Neural crest cell (in vitro differentiated cells): ENCODE data around the gene USP44. TPM values are rescaled to one million over a fixed set of nuclear protein-coding genes. Genes with fewer than 3 reads are reported as not detected.

Experiments used
- DNase-seq: peaks from one replicate; pipeline ENCODE4 v3.0.0; 2021; ENCODE audit warnings: low read depth, mixed read lengths, low spot score
- H3K27ac Mint-ChIP-seq: one replicate; pipeline ENCODE4 v1.8.0; 2021; ENCODE audit warnings: mild to moderate bottlenecking, mixed read lengths; ENCODE audit not compliant: unreplicated experiment
- H3K27me3 Mint-ChIP-seq: 2 replicates; pipeline ENCODE4 v1.8.0; 2021; ENCODE audit warnings: low read depth, mild to moderate bottlenecking, mixed read lengths
- H3K36me3 Mint-ChIP-seq: 2 replicates; pipeline ENCODE4 v1.8.0; 2021; ENCODE audit warnings: low read depth, mild to moderate bottlenecking, mixed read lengths
- H3K4me1 Mint-ChIP-seq: 2 replicates; pipeline ENCODE4 v1.8.0; 2021; ENCODE audit warnings: mixed read lengths
- H3K4me3 Mint-ChIP-seq: one replicate; pipeline ENCODE4 v1.8.0; 2021; ENCODE audit warnings: mild to moderate bottlenecking, mixed read lengths
- H3K9me3 Mint-ChIP-seq: 2 replicates; pipeline ENCODE4 v1.8.0; 2021; ENCODE audit warnings: mixed read lengths
- total RNA-seq: library from RNA; stranded (reverse); gene quantifications from 2 replicates; pipeline ENCODE4 v1.2.1, GENCODE V29; 2021
- TF ChIP-seq, protein P1 (sequence below): fragments of 200-600 bp; sonication (generic); conservative IDR thresholded peaks from 2 replicates; pipeline ENCODE4 v1.5.0; 2021; ENCODE audit warnings: antibody characterized with exemption, mild to moderate bottlenecking

The USP44 gene
- total RNA-seq, 1 donor from 2014 or later: 15.5 TPM

GRCh38 chr12:95553197-95553943 lies 2.1 kb upstream of the USP44 start:
- H3K36me3 Mint-ChIP-seq: peaks cover 2% of the 10 kb centered on the region
- TF ChIP-seq, protein P1, sequence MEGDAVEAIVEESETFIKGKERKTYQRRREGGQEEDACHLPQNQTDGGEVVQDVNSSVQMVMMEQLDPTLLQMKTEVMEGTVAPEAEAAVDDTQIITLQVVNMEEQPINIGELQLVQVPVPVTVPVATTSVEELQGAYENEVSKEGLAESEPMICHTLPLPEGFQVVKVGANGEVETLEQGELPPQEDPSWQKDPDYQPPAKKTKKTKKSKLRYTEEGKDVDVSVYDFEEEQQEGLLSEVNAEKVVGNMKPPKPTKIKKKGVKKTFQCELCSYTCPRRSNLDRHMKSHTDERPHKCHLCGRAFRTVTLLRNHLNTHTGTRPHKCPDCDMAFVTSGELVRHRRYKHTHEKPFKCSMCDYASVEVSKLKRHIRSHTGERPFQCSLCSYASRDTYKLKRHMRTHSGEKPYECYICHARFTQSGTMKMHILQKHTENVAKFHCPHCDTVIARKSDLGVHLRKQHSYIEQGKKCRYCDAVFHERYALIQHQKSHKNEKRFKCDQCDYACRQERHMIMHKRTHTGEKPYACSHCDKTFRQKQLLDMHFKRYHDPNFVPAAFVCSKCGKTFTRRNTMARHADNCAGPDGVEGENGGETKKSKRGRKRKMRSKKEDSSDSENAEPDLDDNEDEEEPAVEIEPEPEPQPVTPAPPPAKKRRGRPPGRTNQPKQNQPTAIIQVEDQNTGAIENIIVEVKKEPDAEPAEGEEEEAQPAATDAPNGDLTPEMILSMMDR: no peak
- H3K4me1 Mint-ChIP-seq: peaks cover 27% of the 10 kb centered on the region
- H3K4me3 Mint-ChIP-seq: peak overlapping the region; percentile 54
- H3K9me3 Mint-ChIP-seq: peaks cover 6% of the 10 kb centered on the region
- DNase-seq: no peak
- H3K27me3 Mint-ChIP-seq: peaks cover 42% of the 10 kb centered on the region
- no peak overlapping the region for H3K27ac Mint-ChIP-seq

DNA sequence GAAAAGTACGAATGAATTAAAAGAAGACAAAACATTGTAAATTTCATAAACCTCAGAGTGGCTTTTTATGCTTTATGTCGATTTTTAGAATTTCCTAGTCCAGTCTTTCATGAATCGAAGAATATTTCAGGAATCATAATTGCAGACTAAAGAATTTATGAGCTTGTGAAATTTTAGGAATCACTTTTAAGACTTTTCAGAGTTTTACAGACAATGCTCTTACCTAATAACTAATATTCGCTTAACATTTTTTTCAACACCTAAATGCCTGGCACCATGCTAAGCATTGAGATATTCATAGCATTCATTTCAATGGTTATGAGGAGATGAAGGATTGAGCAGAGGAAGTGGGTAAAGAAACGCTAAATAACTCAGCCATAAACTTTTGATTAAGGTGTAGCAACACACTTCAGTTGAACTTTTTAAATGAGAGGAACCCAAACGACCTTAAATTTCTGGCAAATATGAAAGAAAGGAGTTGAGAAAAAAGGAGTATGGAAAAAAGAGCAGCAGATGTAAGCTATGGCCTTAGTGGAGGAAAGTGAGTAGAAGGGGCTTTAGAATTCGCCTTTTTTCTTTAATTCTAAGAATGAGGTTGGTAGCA lies 739 bp upstream of the USP44 start:
- Mint-ChIP-seq H3K4me3 (peak overlapping the region; percentile 88), H3K9me3 (peaks cover 6% of the 10 kb centered on the region), H3K27me3 (peaks cover 52% of the 10 kb centered on the region), H3K4me1 (peaks cover 35% of the 10 kb centered on the region), H3K27ac (no peak overlapping the region), H3K36me3 (peaks cover 2% of the 10 kb centered on the region)
- TF ChIP-seq, protein P1: no peak
- DNase-seq: no peak

GRCh38 chr12:95549392-95550084 lies 1.7 kb downstream of the USP44 start:
- TF ChIP-seq, protein P1: no peak
- H3K27me3 Mint-ChIP-seq: peaks cover 73% of the 10 kb centered on the region
- no peak overlapping the region for H3K27ac Mint-ChIP-seq

GRCh38 chr12:95548539-95549391 lies 2.5 kb downstream of the USP44 start:
- Mint-ChIP-seq H3K9me3 (peaks cover 6% of the 10 kb centered on the region), H3K27me3 (peaks cover 68% of the 10 kb centered on the region), H3K27ac (no peak overlapping the region), H3K4me3 (peak overlapping the region; percentile 86), H3K36me3 (peaks cover 2% of the 10 kb centered on the region), H3K4me1 (peaks cover 54% of the 10 kb centered on the region)
- peak; percentile 58 for DNase-seq
- TF ChIP-seq, protein P1: no peak

More at GRCh38 chr12:95549392-95550084, 1.7 kb downstream of the USP44 start:
- H3K4me1 Mint-ChIP-seq: peaks cover 54% of the 10 kb centered on the region
- DNase-seq: no peak
- H3K9me3 Mint-ChIP-seq: peaks cover 6% of the 10 kb centered on the region
- H3K36me3 Mint-ChIP-seq: peaks cover 2% of the 10 kb centered on the region
- peak overlapping the region; percentile 86 for H3K4me3 Mint-ChIP-seq

DNA sequence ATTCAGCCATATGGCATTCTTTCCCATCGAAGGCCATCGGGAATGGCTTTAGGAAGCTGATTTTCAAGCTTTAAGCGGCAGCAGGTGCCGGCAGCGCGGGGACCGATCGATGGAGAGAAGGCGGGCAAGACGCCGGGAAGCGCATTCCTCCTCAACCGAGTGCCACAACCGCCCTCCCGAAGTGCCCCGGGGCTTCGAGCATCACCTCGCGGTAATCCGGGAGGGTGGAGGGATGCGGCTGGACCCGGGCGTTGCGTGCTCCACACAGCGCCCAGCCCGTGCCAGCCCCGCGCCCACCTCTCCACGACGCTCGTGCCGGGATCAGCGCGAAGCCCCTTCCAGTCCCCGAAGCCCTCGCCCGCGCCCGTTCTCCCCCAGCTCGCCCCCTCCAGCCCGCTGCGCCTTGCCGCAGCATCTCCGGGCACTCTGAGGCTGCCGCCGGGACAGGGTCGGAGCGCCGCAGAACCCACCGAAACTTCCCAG lies 3.2 kb downstream of the USP44 start:
- TF ChIP-seq, protein P1: no peak
- Mint-ChIP-seq H3K4me1 (peaks cover 54% of the 10 kb centered on the region), H3K36me3 (peaks cover 2% of the 10 kb centered on the region), H3K4me3 (peak overlapping the region; percentile 77), H3K9me3 (peaks cover 6% of the 10 kb centered on the region), H3K27me3 (peaks cover 65% of the 10 kb centered on the region), H3K27ac (peak overlapping the region; percentile 69)
- peak; percentile 30 for DNase-seq
